IPS-18a (cell line): Measurements from ENCODE around the gene MRPS27.

ENCODE experiments used
- H3K27ac ChIP-seq: one replicate; pipeline ENCODE4 v1.5.1; 2013; ENCODE audit warnings: low read length
- H3K27me3 ChIP-seq: one replicate; pipeline ENCODE4 v1.6.1; 2013; ENCODE audit warnings: mild to moderate bottlenecking, low read length; ENCODE audit not compliant: control insufficient read depth, insufficient read depth
- H3K36me3 ChIP-seq: one replicate; pipeline ENCODE4 v1.6.1; 2013; ENCODE audit warnings: low read depth, low read length; ENCODE audit not compliant: control insufficient read depth
- H3K4me1 ChIP-seq: one replicate; pipeline ENCODE4 v1.6.1; 2013; ENCODE audit warnings: low read depth, low read length; ENCODE audit not compliant: control insufficient read depth
- H3K4me3 ChIP-seq: one replicate; pipeline ENCODE4 v1.5.1; 2013; ENCODE audit warnings: low read length
- H3K9ac ChIP-seq: one replicate; pipeline ENCODE4 v1.6.1; 2013; ENCODE audit warnings: mild to moderate bottlenecking, low read length, moderate library complexity
- H3K9me3 ChIP-seq: one replicate; pipeline ENCODE4 v1.6.1; 2013; ENCODE audit warnings: low read depth, low read length; ENCODE audit not compliant: control insufficient read depth

MRPS27 gene

DNA sequence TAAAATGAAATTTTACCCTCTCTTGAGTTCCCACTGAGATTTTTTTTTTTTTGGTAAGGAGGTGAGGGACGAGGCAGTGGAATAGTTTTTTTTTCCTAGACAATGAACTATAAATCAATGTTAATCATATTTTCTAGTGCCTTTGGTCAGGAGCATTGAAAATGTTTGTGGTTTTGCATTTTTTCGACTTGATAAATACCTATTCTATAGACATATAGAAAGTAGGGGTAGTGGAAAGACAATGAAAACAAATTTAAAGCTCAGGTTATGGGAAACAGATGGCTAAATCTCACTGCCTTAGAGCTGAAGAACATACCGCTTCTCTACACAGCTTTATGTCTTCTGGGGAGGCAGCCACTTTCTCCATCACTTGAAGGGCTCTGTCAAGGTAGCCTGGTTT, 94.3 kb downstream of the MRPS27 start:
- no peaks in the 10 kb centered on the region for H3K27me3 ChIP-seq
- H3K27ac ChIP-seq, result no peak overlapping the region
- H3K9ac ChIP-seq, result no peak overlapping the region
- H3K4me3 ChIP-seq, result no peak overlapping the region
- no peaks in the 10 kb centered on the region for H3K4me1 ChIP-seq
- H3K9me3 ChIP-seq, result no peaks in the 10 kb centered on the region
- peaks cover 71% of the 10 kb centered on the region for H3K36me3 ChIP-seq

- H3K36me3 ChIP-seq, result peaks cover 78% of the 10 kb centered on the region
These were observed 95.0 kb downstream of the MRPS27 start for GRCh38 chr5:72224946-72225463.

DNA sequence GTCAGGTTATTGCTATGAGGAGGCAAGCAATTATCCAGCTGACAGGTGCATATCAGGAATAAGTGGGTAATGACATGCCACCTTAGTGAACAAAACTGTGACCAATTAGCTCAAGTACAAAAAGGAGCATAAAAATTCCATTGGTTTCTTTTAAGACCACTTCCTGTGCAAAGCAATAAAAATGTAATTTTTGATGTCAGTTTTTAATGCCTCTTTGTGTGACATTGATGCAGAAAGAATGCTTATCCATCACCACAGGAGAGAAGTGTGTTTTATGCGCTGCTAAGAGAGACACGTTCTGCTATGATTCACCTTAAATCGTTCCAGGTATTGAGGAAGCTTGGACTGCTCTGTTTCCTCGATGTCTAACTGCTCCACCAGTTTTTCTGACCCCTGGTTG, 96.7 kb downstream of the MRPS27 start:
- no peak overlapping the region for H3K4me3 ChIP-seq
- no peaks in the 10 kb centered on the region for H3K27me3 ChIP-seq
- H3K27ac ChIP-seq, result no peak overlapping the region
- H3K4me1 ChIP-seq, result no peaks in the 10 kb centered on the region
- H3K36me3 ChIP-seq, result peaks cover 94% of the 10 kb centered on the region
- H3K9ac ChIP-seq, result no peak overlapping the region
- H3K9me3 ChIP-seq, result no peaks in the 10 kb centered on the region

More at GRCh38 chr5:72224946-72225463, 95.0 kb downstream of the MRPS27 start:
- H3K9ac ChIP-seq, result no peak overlapping the region
- H3K9me3 ChIP-seq, result no peaks in the 10 kb centered on the region
- H3K27ac ChIP-seq, result no peak overlapping the region
- no peaks in the 10 kb centered on the region for H3K4me1 ChIP-seq
- no peaks in the 10 kb centered on the region for H3K27me3 ChIP-seq
- H3K4me3 ChIP-seq, result no peak overlapping the region

DNA sequence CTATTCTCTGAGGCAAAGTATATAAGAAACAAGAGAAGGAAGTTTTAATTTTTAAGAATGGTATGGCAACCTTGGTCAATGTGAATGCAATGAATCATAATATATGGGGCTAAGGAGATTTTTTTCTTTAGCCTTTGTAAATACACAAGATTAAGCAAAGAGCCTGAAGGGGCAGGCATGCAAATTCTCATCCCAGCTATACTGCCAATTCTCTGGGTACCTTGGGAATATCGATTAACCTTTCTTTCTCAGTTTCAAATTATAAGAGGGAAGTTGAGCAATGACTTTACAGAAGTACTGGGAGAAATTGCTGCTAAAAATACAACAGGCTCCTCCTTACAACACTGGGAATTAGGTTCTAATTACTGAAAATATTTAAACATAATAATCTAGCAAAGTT, 97.5 kb downstream of the MRPS27 start:
- no peaks in the 10 kb centered on the region for H3K4me1 ChIP-seq
- no peak overlapping the region for H3K9ac ChIP-seq
- H3K4me3 ChIP-seq, result no peak overlapping the region
- peaks cover 93% of the 10 kb centered on the region for H3K36me3 ChIP-seq
- H3K27me3 ChIP-seq, result no peaks in the 10 kb centered on the region
- H3K9me3 ChIP-seq, result no peaks in the 10 kb centered on the region
- H3K27ac ChIP-seq, result no peak overlapping the region

GRCh38 chr5:72221541-72221940, 98.5 kb downstream of the MRPS27 start:
- H3K4me3 ChIP-seq, result no peak overlapping the region
- peaks cover 85% of the 10 kb centered on the region for H3K36me3 ChIP-seq
- H3K27me3 ChIP-seq, result no peaks in the 10 kb centered on the region
- no peak overlapping the region for H3K9ac ChIP-seq
- no peaks in the 10 kb centered on the region for H3K9me3 ChIP-seq
- no peak overlapping the region for H3K27ac ChIP-seq
- no peaks in the 10 kb centered on the region for H3K4me1 ChIP-seq

- Histone ChIP-seq H3K4me3 (no peak overlapping the region), H3K36me3 (peaks cover 81% of the 10 kb centered on the region), H3K9ac (no peak overlapping the region), H3K27me3 (no peaks in the 10 kb centered on the region), H3K27ac (no peak overlapping the region), H3K9me3 (no peaks in the 10 kb centered on the region), H3K4me1 (no peaks in the 10 kb centered on the region)
These were observed 98.9 kb downstream of the MRPS27 start for GRCh38 chr5:72221099-72221498.

DNA sequence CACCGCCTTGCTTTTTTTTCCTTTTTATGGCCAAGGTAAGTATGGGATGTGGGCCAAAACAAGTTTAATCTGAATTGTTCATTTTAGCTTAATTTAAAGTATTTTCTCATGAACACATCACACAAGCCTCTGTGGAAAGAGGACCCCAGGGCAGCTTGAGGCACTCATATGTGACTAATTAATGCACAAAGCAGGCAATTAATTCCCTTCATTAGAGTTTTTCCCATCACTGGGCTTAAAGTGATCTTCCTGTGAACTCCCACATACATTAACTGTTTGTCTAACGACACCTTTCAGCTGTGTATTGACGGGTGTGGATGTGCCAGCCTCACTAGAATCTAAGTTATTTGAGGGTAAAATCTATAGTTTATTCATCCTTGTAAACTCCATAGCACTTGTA, 103.3 kb downstream of the MRPS27 start:
- no peaks in the 10 kb centered on the region for H3K9me3 ChIP-seq
- H3K4me1 ChIP-seq, result peaks cover 5% of the 10 kb centered on the region
- peaks cover 39% of the 10 kb centered on the region for H3K36me3 ChIP-seq
- H3K27ac ChIP-seq, result no peak overlapping the region
- no peak overlapping the region for H3K9ac ChIP-seq
- H3K4me3 ChIP-seq, result no peak overlapping the region
- H3K27me3 ChIP-seq, result peaks cover 4% of the 10 kb centered on the region

DNA sequence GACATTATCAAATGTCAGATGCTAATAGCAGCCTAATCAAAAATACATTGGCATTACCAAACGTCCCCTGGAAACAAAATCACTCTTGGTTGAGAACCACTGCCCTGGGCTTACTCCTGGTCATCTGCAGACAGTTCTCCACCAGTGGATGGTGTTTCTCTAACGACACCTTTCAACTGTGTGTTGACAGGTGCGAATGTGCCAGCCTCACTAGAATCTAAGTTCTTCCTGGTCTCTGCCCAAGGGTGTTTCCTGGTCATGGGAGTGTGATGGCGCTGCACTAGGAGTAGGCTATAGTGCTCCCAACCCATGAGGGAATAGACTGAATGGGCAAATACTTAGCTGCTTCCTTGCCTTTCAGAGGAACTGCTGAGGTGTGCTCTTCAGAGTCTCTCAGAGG, 105.9 kb downstream of the MRPS27 start:
- Histone ChIP-seq H3K36me3 (peaks cover 14% of the 10 kb centered on the region), H3K27me3 (peaks cover 4% of the 10 kb centered on the region), H3K9ac (no peak overlapping the region), H3K4me3 (no peak overlapping the region), H3K27ac (no peak overlapping the region), H3K4me1 (peaks cover 26% of the 10 kb centered on the region), H3K9me3 (no peaks in the 10 kb centered on the region)

DNA sequence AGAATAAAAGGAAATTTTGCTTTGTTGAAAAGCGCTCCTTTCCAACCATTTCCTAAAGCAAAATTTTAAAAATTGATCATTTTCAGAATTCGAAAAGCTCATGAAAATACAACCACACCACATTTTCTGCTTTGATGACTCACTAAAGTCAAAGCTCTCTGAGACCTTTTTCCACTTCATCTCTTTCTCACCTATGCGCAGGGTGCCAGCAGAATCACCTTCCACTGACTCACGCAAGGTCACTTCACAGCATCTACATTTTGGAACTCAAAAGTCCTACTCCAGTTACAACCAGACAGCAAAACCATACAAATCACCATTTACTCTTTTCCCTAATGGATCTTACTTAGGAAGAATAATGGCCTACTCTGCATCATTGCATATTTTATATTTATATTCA, 106.6 kb downstream of the MRPS27 start:
- Histone ChIP-seq H3K4me1 (peaks cover 33% of the 10 kb centered on the region), H3K27ac (no peak overlapping the region), H3K9me3 (no peaks in the 10 kb centered on the region), H3K36me3 (peaks cover 8% of the 10 kb centered on the region), H3K4me3 (no peak overlapping the region), H3K9ac (no peak overlapping the region), H3K27me3 (peaks cover 4% of the 10 kb centered on the region)

DNA sequence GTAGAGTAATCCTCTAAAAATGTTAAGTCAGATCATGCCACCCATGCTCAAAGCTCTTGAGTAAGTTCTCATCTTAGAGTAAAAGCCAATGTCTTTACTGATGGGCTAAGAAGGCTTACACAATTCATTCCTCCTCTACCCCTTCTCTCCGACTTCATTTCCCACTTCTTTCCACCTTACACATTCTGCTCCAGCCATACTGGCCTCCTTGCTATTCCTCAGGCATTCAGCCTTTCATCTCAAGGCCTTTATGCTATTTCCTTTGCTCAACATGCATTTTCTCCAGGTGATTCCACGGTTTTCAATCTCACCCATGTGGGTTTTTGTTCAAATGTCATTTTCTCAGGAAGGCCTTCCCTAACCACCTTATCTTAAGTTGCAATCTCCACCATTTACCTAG, 107.9 kb downstream of the MRPS27 start:
- H3K27ac ChIP-seq, result no peak overlapping the region
- no peak overlapping the region for H3K9ac ChIP-seq
- H3K4me1 ChIP-seq, result peaks cover 39% of the 10 kb centered on the region
- H3K36me3 ChIP-seq, result peaks cover 6% of the 10 kb centered on the region
- no peaks in the 10 kb centered on the region for H3K9me3 ChIP-seq
- peaks cover 4% of the 10 kb centered on the region for H3K27me3 ChIP-seq
- no peak overlapping the region for H3K4me3 ChIP-seq

DNA sequence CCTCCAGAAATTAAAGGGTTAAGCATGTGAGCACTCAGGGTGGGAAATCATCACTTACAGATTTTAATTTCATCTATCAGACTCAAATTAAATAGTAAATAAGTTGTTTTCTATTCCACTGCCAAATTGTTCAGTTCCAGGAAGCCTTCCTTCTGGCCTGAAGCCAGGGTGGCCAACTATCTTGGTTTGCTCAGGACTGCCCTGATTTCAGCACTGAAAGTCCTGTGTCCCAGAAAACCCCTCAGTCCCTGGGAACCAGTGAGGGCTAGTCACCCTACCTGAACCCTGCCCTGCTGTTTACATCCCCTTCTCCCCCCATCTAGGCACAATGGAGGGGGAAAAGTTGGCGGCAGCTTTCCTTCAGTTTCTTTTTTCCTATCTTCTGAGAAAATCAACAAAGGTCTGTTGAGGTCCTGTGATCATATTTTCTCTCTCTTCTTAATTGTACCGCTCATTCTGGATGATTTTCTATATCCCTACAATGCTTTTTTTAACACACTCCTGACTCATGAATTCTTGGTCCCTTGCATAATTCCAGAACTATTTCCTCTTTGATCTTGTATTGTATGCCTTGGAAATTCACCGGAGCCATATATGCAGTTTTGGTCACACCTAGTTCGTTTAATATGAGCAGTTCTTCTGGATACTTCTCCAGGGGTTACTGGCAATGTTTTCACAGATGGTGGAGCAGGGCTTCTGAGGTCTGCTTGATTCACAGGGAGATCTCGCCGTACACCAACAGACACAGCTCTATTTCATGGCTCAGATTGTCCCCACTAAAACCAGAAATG, 109.0 kb downstream of the MRPS27 start:
- Histone ChIP-seq H3K36me3 (peaks cover 16% of the 10 kb centered on the region), H3K27ac (no peak overlapping the region), H3K4me1 (peaks cover 39% of the 10 kb centered on the region), H3K9me3 (no peaks in the 10 kb centered on the region), H3K9ac (no peak overlapping the region), H3K27me3 (peaks cover 4% of the 10 kb centered on the region), H3K4me3 (no peak overlapping the region)
